Nasal cavity respiratory epithelium epithelial cell of viscerocranial mucosa (primary cell): Measurements from ENCODE around the gene LPAR3. TPM values are rescaled to one million over a fixed set of nuclear protein-coding genes. Genes with fewer than 3 reads are reported as not detected.

ENCODE experiments used
- total RNA-seq: library from RNA; depleted of rRNA; stranded (reverse); fragments of >200 nt; gene quantifications from 2 replicates; pipeline ENCODE4 v1.2.3, GENCODE V29; 2014

LPAR3 gene
- 42.4 and 46.8 TPM in 2 replicates for total RNA-seq

GRCh38 chr1:84892705-84893618 is at the start of gene LPAR3:
Gene LPAR3 (minus strand): TSS chr1:84893206. CDS start chr1:84866120, 27,086 bp downstream.

Other genes with a start within 250 kb of the LPAR3 start
- 13.7 and 18.2 TPM in 2 replicates for gene SSX2IP, start 202.7 kb downstream of the LPAR3 start, total RNA-seq
- 0.68 and 1.1 TPM in 2 replicates for gene MCOLN2, start 103.9 kb upstream of the LPAR3 start, total RNA-seq
- 4.4 and 24.0 TPM in 2 replicates for gene MCOLN3, start 155.3 kb upstream of the LPAR3 start, total RNA-seq